Fibroblast of lung (primary cell): ENCODE results near the gene ITGB3. TPM values are rescaled to one million over a fixed set of nuclear protein-coding genes. Genes with fewer than 3 reads are reported as not detected.

Experiments used
- DNase-seq, 2 donors: peaks; one replicate each; pipeline versions ENCODE4 v3.0.0 to v3.0.0-alpha.2; 2010; ENCODE audit warnings: low read depth in 2 of 2
- H2AFZ ChIP-seq: 2 replicates; pipeline ENCODE4 v1.5.1; 2012; ENCODE audit warnings: low read length, control low read depth, inconsistent platforms
- H3K27ac ChIP-seq: 2 replicates; pipeline ENCODE4 v1.5.1; 2011; ENCODE audit warnings: low read length, control low read depth; ENCODE audit not compliant: insufficient read depth
- H3K27me3 ChIP-seq: 2 replicates; pipeline ENCODE4 v1.5.1; 2011; ENCODE audit warnings: mild to moderate bottlenecking, low read length; ENCODE audit not compliant: control insufficient read depth, insufficient read depth
- H3K36me3 ChIP-seq: 2 replicates; pipeline ENCODE4 v1.5.1; 2011; ENCODE audit warnings: low read length; ENCODE audit not compliant: control insufficient read depth, insufficient read depth
- H3K4me1 ChIP-seq: 2 replicates; pipeline ENCODE4 v1.5.1; 2011; ENCODE audit warnings: low read length; ENCODE audit not compliant: control insufficient read depth, insufficient read depth; ENCODE audit errors: extremely low read depth
- H3K4me2 ChIP-seq: 2 replicates; pipeline ENCODE4 v1.5.1; 2011; ENCODE audit warnings: low read length, control low read depth; ENCODE audit not compliant: insufficient read depth; ENCODE audit errors: extremely low read depth
- H3K4me3 ChIP-seq, 4 experiments: fragments of 200-600 bp in 1 of 4; sonication (generic) in 1 of 4; replicated peaks in 1 of 4; 2 replicates each; pipeline ENCODE4 v1.5.1; 2011 to 2016; ENCODE audit warnings: low read length in 4 of 4, low read depth in 3 of 4, mild to moderate bottlenecking in 3 of 4, control low read depth in 2 of 4, inconsistent platforms in 1 of 4, mixed read lengths in 1 of 4; ENCODE audit not compliant: insufficient read depth in 1 of 4; ENCODE audit errors: control extremely low read depth in 1 of 4
- H3K79me2 ChIP-seq: 2 replicates; pipeline ENCODE4 v1.5.1; 2012; ENCODE audit warnings: mild to moderate bottlenecking, low read length, inconsistent platforms; ENCODE audit not compliant: control insufficient read depth, insufficient read depth
- H3K9ac ChIP-seq: 2 replicates; pipeline ENCODE4 v1.5.1; 2011; ENCODE audit warnings: mild to moderate bottlenecking, low read length, control low read depth; ENCODE audit not compliant: insufficient read depth
- H3K9me3 ChIP-seq: 2 replicates; pipeline ENCODE4 v1.5.1; 2012; ENCODE audit warnings: low read depth, low read length; ENCODE audit not compliant: control insufficient read depth, insufficient read depth
- H4K20me1 ChIP-seq: 2 replicates; pipeline ENCODE4 v1.5.1; 2011; ENCODE audit warnings: low read length; ENCODE audit not compliant: control insufficient read depth, insufficient read depth; ENCODE audit errors: extremely low read depth
- CTCF ChIP-seq, 2 donors: IDR thresholded peaks in 1 of 2; conservative IDR thresholded peaks in 1 of 2; 1 replicate in 1 of 2; 2 replicates in 1 of 2; pipeline ENCODE4 v1.5.1; 2011 to 2012; ENCODE audit warnings: low read length in 2 of 2, control low read depth in 1 of 2, inconsistent platforms in 1 of 2, low read depth in 1 of 2, mild to moderate bottlenecking in 1 of 2
- EZH2 ChIP-seq: IDR thresholded peaks from 2 replicates; pipeline ENCODE4 v1.5.1; 2012; ENCODE audit warnings: low read length, control low read depth, mild to moderate bottlenecking; ENCODE audit errors: missing control alignments
- polyA plus RNA-seq, 2 donors: library from polyadenylated mRNA; depleted of rRNA in 1 of 2; stranded (reverse) in 1 of 2; unstranded in 1 of 2; fragments of >200 nt; gene quantifications; 2 replicates each; pipeline ENCODE4 v1.2.1, GENCODE V29; 2011 to 2012; ENCODE audit warnings: missing spikeins in 1 of 2
- total RNA-seq: library from RNA; depleted of rRNA; stranded (reverse); fragments of >200 nt; gene quantifications from 2 replicates; pipeline ENCODE4 v1.2.1, GENCODE V29; 2014

The ITGB3 gene
- total and polyA plus RNA-seq, 2 donors (not counting 1 experiment from before 2014, with no cell fraction given): 22.0 to 23.3 TPM

- no peak overlapping the region for H3K4me2 ChIP-seq
- no peaks in the 10 kb centered on the region for H3K79me2 ChIP-seq
- H3K4me1 ChIP-seq: peaks cover 3% of the 10 kb centered on the region
- no peaks in the 10 kb centered on the region for H3K36me3 ChIP-seq
- H3K9ac ChIP-seq: no peak overlapping the region
- no peak overlapping the region for H2AFZ ChIP-seq
- TF ChIP-seq EZH2: no peak
- TF ChIP-seq CTCF (conservative IDR thresholded peaks at IDR 0.05 in 1 of 2, IDR thresholded peaks at IDR 0.05 in 1 of 2; ENCODE audit: low read depth in 1 of 2, low read length in 2 of 2): no peak
- H4K20me1 ChIP-seq: no peaks in the 10 kb centered on the region
- H3K4me3 ChIP-seq: no peak overlapping the region
- DNase-seq: no peak
- no peak overlapping the region for H3K27ac ChIP-seq
- H3K27me3 ChIP-seq: peaks cover 2% of the 10 kb centered on the region
- H3K9me3 ChIP-seq: no peaks in the 10 kb centered on the region
Measured at GRCh38 chr17:47219621-47220475, 33.8 kb upstream of the ITGB3 start.

- Histone ChIP-seq H3K9ac (no peak overlapping the region), H3K27me3 (peaks cover 2% of the 10 kb centered on the region), H3K4me1 (peaks cover 6% of the 10 kb centered on the region), H3K79me2 (no peaks in the 10 kb centered on the region), H3K9me3 (no peaks in the 10 kb centered on the region), H3K27ac (no peak overlapping the region), H2AFZ (no peak overlapping the region), H3K36me3 (no peaks in the 10 kb centered on the region), H4K20me1 (no peaks in the 10 kb centered on the region), H3K4me2 (no peak overlapping the region), H3K4me3 (no peak overlapping the region)
- TF ChIP-seq CTCF (conservative IDR thresholded peaks at IDR 0.05 in 1 of 2, IDR thresholded peaks at IDR 0.05 in 1 of 2; ENCODE audit: low read depth in 1 of 2, low read length in 2 of 2): no peak
- TF ChIP-seq EZH2: no peak
- peak in 1 of 2 donors; percentile 32 for DNase-seq
Measured at GRCh38 chr17:47220531-47220999, 33.1 kb upstream of the ITGB3 start.

GRCh38 chr17:47221154-47221553, 32.5 kb upstream of the ITGB3 start:
- Histone ChIP-seq H3K27me3 (peaks cover 2% of the 10 kb centered on the region), H3K27ac (no peak overlapping the region), H2AFZ (no peak overlapping the region), H4K20me1 (no peaks in the 10 kb centered on the region), H3K9me3 (no peaks in the 10 kb centered on the region), H3K4me1 (peaks cover 6% of the 10 kb centered on the region), H3K79me2 (no peaks in the 10 kb centered on the region), H3K36me3 (no peaks in the 10 kb centered on the region), H3K4me2 (no peak overlapping the region), H3K4me3 (no peak overlapping the region), H3K9ac (no peak overlapping the region)
- DNase-seq: no peak
- TF ChIP-seq CTCF (conservative IDR thresholded peaks at IDR 0.05 in 1 of 2, IDR thresholded peaks at IDR 0.05 in 1 of 2; ENCODE audit: low read depth in 1 of 2, low read length in 2 of 2) (no peak), EZH2 (no peak)
